ENCODE data around the gene HBA1. TPM values are rescaled to one million over a fixed set of nuclear protein-coding genes. Genes with fewer than 3 reads are reported as not detected.
"Not testable (repeated sequence)": the region's sequence is repeated elsewhere in the genome, so short reads cannot be mapped to it uniquely, and the experiment has no call there.

Gene HBA1
- total and polyA plus RNA-seq, 3 donors from 2014 or later: 11.7 to 24.0 TPM; not detected in 1

DNA sequence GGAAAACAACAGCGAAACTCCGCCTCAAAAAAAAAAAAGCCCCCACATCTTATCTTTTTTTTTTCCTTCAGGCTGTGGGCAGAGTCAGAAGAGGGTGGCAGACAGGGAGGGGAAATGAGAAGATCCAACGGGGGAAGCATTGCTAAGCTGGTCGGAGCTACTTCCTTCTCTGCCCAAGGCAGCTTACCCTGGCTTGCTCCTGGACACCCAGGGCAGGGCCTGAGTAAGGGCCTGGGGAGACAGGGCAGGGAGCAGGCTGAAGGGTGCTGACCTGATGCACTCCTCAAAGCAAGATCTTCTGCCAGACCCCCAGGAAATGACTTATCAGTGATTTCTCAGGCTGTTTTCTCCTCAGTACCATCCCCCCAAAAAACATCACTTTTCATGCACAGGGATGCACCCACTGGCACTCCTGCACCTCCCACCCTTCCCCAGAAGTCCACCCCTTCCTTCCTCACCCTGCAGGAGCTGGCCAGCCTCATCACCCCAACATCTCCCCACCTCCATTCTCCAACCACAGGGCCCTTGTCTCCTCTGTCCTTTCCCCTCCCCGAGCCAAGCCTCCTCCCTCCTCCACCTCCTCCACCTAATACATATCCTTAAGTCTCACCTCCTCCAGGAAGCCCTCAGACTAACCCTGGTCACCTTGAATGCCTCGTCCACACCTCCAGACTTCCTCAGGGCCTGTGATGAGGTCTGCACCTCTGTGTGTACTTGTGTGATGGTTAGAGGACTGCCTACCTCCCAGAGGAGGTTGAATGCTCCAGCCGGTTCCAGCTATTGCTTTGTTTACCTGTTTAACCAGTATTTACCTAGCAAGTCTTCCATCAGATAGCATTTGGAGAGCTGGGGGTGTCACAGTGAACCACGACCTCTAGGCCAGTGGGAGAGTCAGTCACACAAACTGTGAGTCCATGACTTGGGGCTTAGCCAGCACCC lies 1.2 kb upstream of the HBA1 start:
- Histone ChIP-seq H3K9me3 (no peaks in the 10 kb centered on the region), H3K4me3 (no peak overlapping the region), H3K4me1 (no peaks in the 10 kb centered on the region), H3K27me3 (no peaks in the 10 kb centered on the region), H3K36me3 (ENCODE audit: low read depth, missing control alignments) (no peaks in the 10 kb centered on the region), H3K27ac (no peak overlapping the region)
- intact Hi-C loops (cut with DNase I; ENCODE audit: low total_unique reads): no loop called here
- WGBS, 2 donors: 22 to 38% methylated on average over 5 to 8 of the region's 8 CpGs
- no peak for DNase-seq
- no peak for TF ChIP-seq POLR2A (IDR thresholded peaks at IDR 0.05)
- TF ChIP-seq, protein P1, sequence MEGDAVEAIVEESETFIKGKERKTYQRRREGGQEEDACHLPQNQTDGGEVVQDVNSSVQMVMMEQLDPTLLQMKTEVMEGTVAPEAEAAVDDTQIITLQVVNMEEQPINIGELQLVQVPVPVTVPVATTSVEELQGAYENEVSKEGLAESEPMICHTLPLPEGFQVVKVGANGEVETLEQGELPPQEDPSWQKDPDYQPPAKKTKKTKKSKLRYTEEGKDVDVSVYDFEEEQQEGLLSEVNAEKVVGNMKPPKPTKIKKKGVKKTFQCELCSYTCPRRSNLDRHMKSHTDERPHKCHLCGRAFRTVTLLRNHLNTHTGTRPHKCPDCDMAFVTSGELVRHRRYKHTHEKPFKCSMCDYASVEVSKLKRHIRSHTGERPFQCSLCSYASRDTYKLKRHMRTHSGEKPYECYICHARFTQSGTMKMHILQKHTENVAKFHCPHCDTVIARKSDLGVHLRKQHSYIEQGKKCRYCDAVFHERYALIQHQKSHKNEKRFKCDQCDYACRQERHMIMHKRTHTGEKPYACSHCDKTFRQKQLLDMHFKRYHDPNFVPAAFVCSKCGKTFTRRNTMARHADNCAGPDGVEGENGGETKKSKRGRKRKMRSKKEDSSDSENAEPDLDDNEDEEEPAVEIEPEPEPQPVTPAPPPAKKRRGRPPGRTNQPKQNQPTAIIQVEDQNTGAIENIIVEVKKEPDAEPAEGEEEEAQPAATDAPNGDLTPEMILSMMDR (IDR thresholded peaks at IDR 0.05): no peak

DNA sequence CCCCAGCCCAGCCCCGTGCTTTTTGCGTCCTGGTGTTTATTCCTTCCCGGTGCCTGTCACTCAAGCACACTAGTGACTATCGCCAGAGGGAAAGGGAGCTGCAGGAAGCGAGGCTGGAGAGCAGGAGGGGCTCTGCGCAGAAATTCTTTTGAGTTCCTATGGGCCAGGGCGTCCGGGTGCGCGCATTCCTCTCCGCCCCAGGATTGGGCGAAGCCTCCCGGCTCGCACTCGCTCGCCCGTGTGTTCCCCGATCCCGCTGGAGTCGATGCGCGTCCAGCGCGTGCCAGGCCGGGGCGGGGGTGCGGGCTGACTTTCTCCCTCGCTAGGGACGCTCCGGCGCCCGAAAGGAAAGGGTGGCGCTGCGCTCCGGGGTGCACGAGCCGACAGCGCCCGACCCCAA lies 474 bp upstream of the HBA1 start:
- H3K4me3 ChIP-seq; H3K4me1 ChIP-seq; H3K9me3 ChIP-seq; H3K27me3 ChIP-seq; H3K27ac ChIP-seq; intact Hi-C loops (cut with DNase I; ENCODE audit: low total_unique reads); DNase-seq; H3K36me3 ChIP-seq (ENCODE audit: low read depth, missing control alignments): not testable (repeated sequence)
- WGBS, 2 donors: 0% methylated on average over 24 of the region's 39 CpGs; no CpG with 5 or more reads in 1 of the 2 donors

DNA sequence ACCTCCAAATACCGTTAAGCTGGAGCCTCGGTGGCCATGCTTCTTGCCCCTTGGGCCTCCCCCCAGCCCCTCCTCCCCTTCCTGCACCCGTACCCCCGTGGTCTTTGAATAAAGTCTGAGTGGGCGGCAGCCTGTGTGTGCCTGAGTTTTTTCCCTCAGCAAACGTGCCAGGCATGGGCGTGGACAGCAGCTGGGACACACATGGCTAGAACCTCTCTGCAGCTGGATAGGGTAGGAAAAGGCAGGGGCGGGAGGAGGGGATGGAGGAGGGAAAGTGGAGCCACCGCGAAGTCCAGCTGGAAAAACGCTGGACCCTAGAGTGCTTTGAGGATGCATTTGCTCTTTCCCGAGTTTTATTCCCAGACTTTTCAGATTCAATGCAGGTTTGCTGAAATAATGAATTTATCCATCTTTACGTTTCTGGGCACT lies 928 bp downstream of the HBA1 start:
- intact Hi-C loops (cut with DNase I; ENCODE audit: low total_unique reads): no loop called here
- Histone ChIP-seq H3K9me3 (no peaks in the 10 kb centered on the region), H3K4me1 (peaks cover 11% of the 10 kb centered on the region), H3K4me3 (no peak overlapping the region), H3K27ac (no peak overlapping the region), H3K27me3 (no peaks in the 10 kb centered on the region), H3K36me3 (ENCODE audit: low read depth, missing control alignments) (no peaks in the 10 kb centered on the region)
- no peak for DNase-seq
- no peak for TF ChIP-seq POLR2A (IDR thresholded peaks at IDR 0.05)
- TF ChIP-seq, protein P1 (IDR thresholded peaks at IDR 0.05): no peak
- WGBS, 2 donors: 3% methylated on average over 13 of the region's 13 CpGs

DNA sequence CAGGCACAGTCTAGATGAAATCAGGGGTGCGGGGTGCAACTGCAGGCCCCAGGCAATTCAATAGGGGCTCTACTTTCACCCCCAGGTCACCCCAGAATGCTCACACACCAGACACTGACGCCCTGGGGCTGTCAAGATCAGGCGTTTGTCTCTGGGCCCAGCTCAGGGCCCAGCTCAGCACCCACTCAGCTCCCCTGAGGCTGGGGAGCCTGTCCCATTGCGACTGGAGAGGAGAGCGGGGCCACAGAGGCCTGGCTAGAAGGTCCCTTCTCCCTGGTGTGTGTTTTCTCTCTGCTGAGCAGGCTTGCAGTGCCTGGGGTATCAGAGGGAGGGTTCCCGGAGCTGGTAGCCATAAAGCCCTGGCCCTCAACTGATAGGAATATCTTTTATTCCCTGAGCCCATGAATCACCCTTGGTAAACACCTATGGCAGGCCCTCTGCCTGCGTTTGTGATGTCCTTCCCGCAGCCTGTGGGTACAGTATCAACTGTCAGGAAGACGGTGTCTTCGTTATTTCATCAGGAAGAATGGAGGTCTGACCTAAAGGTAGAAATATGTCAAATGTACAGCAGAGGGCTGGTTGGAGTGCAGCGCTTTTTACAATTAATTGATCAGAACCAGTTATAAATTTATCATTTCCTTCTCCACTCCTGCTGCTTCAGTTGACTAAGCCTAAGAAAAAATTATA lies 1.6 kb downstream of the HBA1 start:
- no peak for TF ChIP-seq POLR2A (IDR thresholded peaks at IDR 0.05)
- TF ChIP-seq, protein P1 (IDR thresholded peaks at IDR 0.05): no peak
- no peak for DNase-seq
- no peak overlapping the region for H3K27ac ChIP-seq
- no peaks in the 10 kb centered on the region for H3K9me3 ChIP-seq
- 71 to 78% methylated on average over 8 to 11 of the region's 11 CpGs for WGBS, 2 donors
- no peaks in the 10 kb centered on the region for H3K27me3 ChIP-seq
- peaks cover 11% of the 10 kb centered on the region for H3K4me1 ChIP-seq
- H3K36me3 ChIP-seq (ENCODE audit: low read depth, missing control alignments): no peaks in the 10 kb centered on the region
- intact Hi-C loops (cut with DNase I; ENCODE audit: low total_unique reads): no loop called here
- H3K4me3 ChIP-seq: no peak overlapping the region

DNA sequence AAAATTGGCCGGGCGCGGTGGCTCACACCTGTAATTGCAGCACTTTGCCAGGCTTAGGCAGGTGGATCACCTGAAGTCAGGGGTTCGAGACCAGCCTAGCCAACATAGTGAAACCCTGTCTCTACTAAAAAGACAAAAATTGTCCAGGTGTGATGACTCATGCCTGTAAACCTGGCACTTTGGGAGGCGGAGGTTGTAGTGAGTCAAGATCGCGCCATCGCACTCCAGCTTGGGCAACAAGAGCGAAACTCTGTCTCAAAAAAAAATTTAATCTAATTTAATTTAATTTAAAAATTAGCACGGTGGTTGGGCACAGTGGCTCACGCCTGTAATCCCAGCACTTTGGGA lies 2.2 kb downstream of the HBA1 start:
- H3K36me3 ChIP-seq (ENCODE audit: low read depth, missing control alignments): no peaks in the 10 kb centered on the region
- 81 to 86% methylated on average over 11 of the region's 11 CpGs for WGBS, 2 donors
- H3K27ac ChIP-seq: no peak overlapping the region
- H3K4me3 ChIP-seq: no peak overlapping the region
- no peak for DNase-seq
- TF ChIP-seq POLR2A (IDR thresholded peaks at IDR 0.05): no peak
- TF ChIP-seq, protein P1 (IDR thresholded peaks at IDR 0.05): no peak
- no peaks in the 10 kb centered on the region for H3K9me3 ChIP-seq
- H3K4me1 ChIP-seq: peaks cover 11% of the 10 kb centered on the region
- no peaks in the 10 kb centered on the region for H3K27me3 ChIP-seq
- intact Hi-C loops (cut with DNase I; ENCODE audit: low total_unique reads): no loop called here

Data from testis (tissue), 3 donors.